Measurements from ENCODE around the gene CHDH.
A peak's percentile ranks its signal among the peaks of the same experiment; 100 is the strongest.

The CHDH gene

DNA sequence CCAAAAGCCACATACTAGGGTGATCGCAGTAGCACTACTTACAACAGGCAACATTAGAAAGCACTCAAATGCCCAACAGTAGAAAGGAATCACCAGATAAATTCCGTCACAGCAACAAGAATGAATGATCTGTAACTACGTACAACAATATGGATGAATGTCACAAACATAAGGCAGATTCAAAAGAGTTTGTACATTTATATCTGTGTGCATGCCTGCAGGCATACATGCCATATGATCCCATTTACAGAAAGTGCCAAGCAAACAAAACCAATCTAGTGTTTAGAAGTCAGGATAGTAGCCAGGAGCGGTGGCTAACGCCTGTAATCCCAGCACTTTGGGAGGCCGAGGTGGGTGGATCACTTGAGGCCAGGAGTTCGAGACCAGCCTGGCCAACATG lies 3.7 kb upstream of the CHDH start:
- DNase-seq, result no peak

GRCh38 chr3:53846851-53847155 lies 584 bp upstream of the CHDH start:
- no peak for DNase-seq

DNA sequence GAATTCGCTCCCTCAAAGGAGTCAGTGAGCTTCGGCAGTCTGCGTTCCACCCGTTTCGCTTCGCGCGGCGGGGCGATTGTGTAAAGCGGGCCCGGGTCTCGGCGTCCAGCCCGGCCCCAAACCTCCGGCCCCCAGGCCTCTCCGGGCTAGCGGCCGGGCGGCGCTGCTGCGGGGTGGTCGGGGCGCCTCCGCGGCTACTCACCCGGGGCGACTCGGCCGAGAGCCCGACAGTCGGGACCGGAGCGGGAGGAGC lies 412 bp downstream of the CHDH start:
- no peak for DNase-seq

DNA sequence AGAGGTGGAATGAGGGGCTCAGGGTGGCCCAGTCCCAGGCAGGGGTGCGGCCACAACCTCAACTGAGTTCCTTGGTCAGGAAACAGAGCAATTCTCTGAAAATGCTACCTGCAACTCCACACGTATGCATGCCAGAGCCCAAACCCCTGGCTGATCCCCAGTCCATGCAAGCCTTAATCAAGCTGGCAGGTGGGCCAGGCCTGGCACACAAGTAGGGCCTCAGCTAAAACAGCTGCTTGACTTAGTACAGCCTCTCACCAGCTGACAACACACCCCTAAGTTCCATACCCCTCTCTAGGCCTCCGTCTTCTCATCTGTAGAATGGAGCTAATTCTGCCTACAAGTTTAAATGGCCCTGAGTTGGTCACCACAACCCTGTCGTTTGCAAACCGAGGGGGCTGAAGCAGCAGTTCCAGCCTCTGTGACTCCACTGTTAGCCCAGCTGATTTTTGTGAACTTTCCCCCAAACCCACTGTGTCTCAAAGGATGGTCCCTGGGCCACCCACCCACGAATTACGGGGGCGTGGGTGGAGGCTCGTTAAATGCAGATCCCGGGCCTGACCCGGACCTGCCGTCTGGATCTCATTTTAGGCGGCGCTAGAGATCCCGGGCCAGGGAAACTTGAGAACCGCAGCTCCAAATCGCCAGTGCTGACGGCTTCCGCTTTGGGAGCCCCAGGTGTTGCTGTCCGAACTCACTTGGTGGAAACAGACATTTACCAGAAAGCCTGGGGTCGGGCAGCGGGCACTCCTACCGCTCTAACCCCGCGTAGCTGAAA lies 927 bp downstream of the CHDH start:
- DNase-seq, result peak; percentile 30

DNA sequence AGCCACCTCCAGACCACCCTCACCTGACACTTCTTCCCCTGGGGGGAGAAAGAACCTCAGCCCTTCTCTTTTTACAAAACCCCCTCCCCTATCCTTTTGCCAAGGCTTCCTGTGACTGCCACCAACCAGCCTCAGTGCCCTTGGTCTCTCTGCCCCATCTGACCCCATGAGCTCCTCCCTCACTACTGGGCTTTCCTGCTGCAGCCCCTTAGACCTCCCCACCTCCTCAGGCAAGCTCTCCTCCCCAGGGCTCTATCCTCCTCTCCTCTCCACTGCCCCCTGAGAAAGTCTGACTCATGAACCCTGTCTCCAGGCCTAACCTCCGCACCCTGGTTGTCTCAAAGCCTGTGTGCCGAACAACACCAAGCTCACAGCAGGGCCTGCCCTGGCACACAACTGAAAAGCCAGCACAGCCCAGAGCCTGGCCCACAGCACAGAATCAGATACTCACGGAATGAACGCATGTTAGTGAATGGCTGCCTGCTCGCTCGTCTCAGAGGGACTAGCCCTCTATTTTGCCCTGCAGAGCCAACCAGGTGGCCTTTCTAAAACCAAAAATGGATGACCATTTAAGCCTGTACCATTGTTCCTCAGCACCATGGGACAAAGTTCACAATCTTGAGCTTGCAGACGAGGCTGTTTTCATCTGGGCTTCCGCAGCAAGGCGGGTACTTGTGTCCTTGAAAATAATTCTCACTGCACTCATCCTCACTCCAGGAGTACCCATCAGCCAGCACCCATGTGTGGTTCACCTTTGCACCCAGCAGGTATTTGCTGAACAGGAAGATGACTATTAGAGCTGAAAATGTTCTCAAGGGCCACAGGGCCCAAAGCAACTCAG lies 1.7 kb downstream of the CHDH start:
- no peak for DNase-seq

DNA sequence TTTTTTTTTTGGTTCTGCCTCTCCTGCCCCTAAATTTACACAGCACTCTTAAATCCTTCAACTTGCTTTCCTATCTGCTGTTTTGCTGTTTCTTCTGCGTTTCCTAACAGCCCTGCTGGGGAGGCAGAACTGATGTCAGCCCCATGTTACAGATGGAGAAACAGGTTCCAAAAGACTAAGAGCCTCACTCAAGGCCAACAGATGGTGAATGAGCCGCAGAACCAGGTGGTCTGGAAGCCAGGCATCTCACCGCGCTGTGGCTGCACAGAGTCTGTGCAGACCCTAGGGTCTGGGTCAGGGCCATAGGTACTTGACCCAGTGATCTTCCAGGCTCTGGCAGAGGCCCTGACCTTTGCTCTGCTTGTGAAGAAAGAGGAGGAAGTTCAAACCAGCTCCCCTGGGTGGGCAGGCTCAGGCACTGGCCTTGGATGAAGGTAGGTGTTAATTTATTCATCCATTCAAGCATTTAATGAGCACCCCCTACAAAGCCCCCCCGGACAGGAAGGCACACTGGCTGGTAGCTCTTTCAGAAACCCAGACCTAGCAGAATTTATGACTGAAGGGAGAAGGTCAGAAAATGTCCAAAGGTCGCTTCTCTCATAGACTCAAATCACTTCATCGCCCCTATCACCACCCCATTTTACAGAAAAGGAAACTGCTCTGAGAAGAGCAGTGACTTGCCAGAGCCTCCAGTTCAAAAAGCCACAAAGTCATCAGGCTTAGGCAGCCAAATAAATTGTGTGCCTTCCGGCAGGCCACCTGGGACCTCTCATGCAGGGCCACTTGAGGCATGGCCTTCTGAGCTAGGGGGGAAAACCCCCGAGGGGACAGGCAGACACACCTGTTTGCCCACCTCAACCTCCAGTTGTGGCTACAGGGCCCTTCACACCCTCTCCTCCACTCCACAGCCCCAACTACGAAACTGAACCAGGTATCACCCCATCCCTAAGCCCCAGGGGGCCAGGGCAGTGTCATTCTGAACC lies 2.7 kb downstream of the CHDH start:
- no peak for DNase-seq

- DNase-seq, result no peak
These were observed 3.6 kb downstream of the CHDH start for GRCh38 chr3:53842436-53843194.

DNA sequence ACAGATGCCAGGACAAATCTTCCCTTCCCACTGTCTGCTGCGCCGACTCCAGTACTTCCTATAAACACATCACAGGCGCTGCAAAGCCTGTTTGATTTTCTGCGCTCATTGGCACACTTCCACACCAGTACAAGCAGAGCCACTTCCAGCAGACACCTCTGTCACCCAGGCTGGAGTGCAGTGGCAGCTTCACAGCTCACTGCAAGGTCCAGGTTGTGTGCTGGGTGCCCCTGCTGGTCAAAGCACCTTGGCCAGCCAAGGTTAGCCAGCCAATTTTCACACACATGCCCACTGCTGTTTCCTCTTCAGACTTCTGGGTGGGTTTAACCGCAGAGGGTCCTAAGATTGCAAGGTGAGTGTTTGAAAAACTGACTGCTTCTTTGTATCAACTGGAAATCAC lies 4.9 kb downstream of the CHDH start:
- DNase-seq, result no peak

DNA sequence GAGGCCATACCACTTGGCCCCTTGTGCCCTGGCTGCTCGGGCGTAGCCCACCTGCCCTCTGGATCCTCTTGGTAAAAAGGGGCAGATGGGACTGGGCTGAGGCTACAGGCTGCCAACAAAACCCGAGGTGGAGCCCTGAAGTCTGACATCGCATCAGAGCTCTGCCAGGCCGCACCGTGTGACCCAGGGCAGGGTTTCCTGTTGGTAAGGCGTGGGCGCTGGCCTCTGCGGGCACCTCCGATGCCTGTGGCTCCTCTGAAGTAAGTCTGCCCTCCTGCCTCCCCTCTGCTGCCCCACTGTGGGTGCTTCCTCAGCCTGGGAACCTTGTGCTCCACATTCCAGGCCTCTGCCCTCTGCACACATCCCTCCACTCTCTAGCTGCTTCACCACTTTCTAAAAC lies 8.9 kb downstream of the CHDH start:
- no peak for DNase-seq

- no peak for DNase-seq
These were observed 9.9 kb downstream of the CHDH start for GRCh38 chr3:53836084-53836872.

GRCh38 chr3:53835257-53835656 lies 11.0 kb downstream of the CHDH start:
- no peak for DNase-seq

GRCh38 chr3:53834429-53835095 lies 11.7 kb downstream of the CHDH start:
- no peak for DNase-seq

DNA sequence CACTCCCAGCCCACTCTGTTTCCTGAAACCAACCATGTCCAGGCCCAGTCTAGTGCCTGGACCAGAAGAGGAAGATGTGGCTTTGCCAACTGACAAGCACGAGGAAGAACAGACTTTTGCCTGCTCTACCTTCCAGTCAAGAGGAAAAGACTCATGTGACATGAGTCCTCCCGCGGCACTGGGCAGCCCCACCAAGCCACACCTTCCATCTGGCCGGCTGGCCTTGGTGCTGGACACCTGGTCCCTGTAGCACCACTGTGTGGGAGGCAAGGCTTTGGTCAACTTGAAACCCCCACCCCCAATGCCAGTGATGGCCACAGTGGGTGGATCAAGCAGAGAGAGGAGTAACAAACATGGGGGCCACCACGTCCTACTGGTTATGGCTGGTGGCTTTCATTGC lies 12.5 kb downstream of the CHDH start:
- no peak for DNase-seq

DNA sequence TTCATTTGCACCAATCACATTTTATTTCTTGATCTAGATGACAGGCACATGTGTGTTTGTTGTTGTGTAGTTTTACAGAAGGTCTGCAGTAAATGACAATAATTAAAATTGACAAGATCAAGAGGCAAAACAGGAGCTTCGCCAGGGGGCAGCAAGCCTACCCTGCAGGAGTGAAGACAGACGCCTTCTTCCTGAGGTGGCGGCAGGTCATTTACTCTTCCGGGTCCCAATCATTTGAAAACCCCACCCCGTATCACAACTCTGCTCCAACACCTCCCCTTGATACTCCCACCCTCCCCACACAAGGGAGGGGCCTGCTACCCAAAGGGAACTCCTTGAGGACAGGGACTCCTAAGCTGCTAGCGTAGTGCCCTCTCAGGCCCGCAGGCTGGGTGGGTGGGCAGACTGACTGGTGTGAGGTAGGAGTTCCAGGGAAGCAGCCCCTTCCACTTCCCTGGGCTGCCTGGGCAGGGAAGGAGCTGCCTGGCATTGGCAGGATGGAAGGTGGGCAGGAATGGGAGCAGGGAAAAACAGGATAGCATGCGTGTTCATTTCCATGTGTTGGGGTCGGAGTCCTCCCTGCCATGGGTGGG lies 13.1 kb downstream of the CHDH start:
- no peak for DNase-seq

- DNase-seq, result no peak
These were observed 15.3 kb downstream of the CHDH start for GRCh38 chr3:53830944-53831343.

- DNase-seq, result no peak
These were observed 16.6 kb downstream of the CHDH start for GRCh38 chr3:53829605-53830004.

DNA sequence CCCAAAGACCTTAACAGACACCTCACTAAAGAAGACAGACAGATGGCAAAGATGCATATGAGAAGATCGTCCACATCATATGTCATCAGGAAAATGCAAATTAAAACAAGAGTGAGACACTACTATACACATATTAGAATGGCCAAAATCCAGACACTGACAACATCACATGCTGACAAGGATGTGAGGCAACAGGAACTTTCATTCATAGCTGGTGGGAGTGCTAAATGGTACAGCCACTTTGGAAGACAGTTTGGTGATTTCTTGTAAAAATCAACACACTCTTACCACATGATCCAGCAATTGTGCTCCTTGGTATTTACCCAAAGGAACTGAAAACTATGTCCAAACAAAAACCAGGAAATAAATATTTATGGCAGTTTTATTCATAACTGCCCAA lies 17.6 kb downstream of the CHDH start:
- DNase-seq, result no peak

- DNase-seq, result no peak
These were observed 20.2 kb downstream of the CHDH start for GRCh38 chr3:53826048-53826447.

GRCh38 chr3:53824795-53825194 lies 21.4 kb downstream of the CHDH start:
- no peak for DNase-seq

DNA sequence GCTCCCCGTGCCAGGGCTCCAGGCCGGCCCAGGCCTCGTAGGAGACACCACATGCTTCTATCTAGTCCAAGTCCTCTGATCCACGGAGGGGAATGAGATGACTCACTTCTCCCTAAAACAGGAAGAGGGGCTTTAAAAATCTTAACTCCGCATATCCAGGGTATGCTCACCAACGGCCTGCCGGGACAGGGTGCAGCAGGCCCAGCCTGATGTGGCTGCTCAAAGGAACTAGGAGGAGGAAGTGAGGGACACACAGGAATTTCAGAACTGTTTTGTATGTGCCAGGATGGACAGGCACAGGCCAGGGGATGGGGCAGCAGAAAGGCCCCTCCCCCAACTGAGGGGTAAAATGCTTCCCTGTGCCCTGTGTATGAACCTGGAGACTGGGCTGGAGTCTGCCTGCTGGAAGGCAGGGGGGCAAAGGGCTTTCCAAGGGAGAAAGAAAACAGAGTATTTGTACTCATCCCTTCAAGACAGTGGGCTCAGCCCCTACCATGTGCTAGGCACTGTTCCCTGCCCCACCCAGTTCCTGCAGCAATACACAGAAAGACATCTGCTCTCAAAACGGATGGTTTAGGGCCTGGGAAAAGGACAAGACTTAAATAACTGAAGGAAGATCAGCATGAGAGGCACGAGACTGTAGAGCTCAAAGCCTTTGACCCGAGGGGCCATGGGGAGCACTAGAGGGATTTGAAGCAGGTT lies 22.1 kb downstream of the CHDH start:
- DNase-seq, result no peak

All from amniotic stem cell (primary cell).